NCI-H1092 treated with DMSO at 0.1 percent for 48 hours (cell line): Measurements from ENCODE around the gene APAF1.
"Not testable (repeated sequence)": the region's sequence is repeated elsewhere in the genome, so short reads cannot be mapped to it uniquely, and the experiment has no call there.

ENCODE experiments used
- DNase-seq: peaks from one replicate; lab custom pipeline; 2025; lab: John Stamatoyannopoulos, UW

Gene APAF1

DNA sequence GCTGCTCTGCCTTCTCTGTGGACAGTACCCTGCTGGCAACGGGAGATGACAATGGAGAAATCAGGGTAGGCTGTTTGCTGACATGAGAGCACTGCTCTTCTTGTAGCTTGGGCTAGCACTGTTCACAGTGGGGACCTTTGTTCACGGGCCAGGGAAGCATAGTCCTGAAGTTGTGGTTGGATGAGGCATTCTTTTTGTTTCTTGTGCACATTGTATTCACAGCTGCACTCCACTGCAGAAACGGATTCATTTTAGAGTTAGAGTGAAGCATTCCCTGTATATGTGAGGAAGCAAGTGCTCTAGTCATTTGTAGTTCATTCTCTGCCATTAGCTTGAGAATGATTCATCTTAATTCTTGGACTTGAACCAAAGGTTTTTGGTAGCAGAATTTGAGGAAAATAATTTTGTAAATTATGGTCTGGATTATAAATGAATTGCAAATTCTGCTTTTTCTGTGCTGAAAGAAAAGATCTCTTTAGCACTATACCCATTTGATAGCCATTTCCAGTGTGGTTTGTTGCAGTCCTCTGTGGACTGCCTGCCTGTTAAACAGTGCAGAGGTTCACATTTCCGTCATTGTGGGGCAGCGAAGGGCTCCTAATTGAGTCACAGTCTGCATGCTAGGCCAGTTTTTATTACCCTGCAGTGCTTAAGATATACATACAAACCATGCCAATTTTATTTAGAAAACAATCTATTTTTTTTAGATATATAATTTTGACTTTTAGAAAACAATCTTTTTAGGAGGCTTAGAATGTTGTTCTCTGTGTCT, 80.6 kb downstream of the APAF1 start:
- DNase-seq, result peak; percentile 28

DNA sequence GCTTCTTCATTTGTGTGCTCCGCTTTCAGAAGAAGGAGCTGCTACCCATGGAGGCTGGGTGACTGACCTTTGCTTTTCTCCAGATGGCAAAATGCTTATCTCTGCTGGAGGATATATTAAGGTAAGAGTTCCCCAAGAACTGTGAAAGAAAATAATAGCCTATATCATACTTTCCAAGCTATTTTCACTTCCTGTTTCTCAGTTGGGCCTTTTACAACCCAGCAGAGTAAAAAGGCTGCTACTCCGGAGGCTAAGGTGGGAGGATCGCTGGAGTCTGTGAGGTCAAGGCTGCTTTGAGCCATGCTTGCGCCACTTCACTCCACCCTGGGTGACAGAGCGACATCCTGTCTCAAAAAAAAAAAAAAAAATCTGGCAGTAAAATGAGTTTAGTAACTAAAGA, 82.1 kb downstream of the APAF1 start:
- no peak for DNase-seq

DNA sequence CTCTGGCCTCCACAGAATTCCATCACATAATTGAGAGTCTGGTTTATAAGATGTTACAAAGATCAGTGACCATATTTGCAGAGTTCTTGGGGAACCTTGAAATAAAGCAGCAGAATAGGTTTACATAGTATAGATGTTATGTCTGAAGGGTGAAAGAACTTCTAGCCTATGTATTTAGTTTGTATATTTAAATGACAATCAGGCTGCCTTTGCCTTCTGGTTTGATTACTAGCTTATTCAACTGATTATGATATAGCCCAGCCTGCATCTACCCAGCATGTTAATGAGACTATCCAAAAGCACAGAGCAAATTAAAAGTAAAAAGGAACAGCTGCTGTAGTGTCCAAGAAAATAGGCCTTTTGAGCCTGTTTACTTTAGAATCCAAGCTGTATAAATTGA, 85.3 kb downstream of the APAF1 start:
- DNase-seq, result no peak

DNA sequence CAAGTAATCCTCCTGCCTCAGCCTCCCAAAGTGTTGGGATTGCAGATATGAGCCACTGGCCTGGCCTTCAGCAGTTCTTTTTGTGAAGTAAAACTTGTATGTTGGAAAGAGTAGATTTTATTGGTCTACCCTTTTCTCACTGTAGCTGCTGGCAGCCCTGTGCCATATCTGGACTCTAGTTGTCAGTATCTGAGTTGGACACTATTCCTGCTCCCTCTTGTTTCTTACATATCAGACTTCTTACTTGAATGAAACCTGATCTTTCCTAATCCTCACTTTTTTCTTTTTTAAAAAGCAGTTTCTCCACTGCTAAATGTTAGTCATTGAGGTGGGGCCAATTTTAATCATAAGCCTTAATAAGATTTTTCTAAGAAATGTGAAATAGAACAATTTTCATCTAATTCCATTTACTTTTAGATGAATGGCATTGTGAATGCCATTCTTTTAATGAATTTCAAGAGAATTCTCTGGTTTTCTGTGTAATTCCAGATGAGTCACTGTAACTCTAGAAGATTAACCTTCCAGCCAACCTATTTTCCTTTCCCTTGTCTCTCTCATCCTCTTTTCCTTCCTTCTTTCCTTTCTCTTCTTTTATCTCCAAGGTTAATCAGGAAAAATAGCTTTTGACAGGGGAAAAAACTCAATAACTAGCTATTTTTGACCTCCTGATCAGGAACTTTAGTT, 88.7 kb downstream of the APAF1 start:
- no peak for DNase-seq

DNA sequence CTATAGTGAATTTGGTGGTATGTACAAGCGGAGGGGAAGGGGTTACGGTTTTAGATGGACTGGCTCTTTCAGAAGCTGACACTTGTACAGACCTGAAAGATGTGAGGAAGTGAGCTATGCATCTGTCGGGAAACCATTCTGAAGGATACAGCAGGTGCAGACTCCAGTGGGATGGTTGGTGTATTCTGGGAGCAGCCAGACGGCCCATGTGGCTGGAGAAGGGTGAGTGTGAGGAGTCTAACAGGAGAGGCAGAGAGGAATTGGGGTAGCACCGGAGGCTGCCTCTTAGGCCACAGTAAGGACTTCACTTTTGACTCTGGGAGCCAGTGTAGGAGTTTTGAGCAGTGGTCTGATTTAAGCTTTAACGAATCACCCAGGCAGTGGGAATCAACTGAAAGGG, 90.7 kb downstream of the APAF1 start:
- no peak for DNase-seq

DNA sequence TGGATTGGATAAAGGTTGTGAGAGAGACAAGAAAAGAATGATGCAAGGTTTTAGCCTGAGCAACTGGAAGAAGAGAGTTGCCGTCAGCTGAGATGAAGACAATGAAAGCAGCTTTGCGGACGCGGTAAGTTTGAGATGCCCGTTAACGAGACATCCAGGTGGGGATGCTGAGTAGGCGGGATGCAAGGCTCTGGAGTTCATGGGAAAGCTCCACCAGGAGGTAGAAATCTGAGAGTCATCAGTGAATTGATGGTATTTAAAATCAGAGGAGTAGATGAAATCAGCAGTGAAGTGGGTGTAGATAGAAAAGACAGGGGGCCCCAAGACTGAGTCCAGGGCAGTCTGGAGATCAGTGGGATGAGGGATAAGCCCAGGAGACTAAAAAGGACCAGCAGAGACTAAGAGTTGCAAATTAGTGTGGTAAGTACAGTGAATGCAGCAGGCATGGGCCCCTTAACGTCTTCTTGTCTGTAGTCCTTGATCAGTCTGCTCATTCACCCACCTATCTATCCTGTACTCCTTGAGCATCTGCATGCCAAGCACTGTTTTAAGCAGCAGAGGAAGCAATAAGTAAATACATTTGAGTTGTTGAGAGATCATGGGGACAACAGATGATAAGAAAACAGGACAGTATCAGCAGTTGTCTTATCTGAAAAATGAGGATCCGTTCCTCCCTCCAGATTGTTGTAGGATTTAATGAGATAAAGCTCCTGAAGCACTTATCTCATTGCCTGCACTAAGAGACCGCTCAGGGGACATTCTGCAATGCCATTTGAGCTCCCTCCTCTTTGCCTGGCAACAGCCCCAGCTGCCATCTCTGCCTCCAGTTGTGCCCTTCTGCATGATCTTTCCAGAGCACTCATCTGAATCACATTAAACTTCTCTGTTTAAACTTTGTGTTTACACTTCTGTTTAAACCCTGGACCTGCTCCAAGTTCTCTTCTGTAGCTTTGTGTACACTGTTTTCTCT, 91.5 kb downstream of the APAF1 start:
- DNase-seq, result peak; percentile 74

DNA sequence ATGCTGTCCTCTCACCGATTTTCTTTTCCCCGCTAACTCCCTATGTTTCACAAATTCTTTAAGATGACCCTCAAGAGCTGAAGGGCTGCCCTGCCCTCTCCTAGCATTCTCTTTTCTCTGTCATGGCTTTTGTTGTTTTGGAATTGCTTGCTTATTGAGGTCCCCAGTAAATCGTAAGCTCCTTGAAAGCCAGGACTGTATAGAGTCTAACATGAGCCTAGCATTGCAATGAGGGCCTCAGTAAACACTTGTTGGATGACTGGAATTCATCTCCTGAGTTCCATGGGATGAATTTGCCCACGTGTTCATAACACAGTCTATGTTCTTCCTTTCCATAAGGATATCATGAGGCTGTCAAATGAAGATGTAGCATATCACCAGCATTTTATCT, 92.2 kb downstream of the APAF1 start:
- DNase-seq, result peak; percentile 39

DNA sequence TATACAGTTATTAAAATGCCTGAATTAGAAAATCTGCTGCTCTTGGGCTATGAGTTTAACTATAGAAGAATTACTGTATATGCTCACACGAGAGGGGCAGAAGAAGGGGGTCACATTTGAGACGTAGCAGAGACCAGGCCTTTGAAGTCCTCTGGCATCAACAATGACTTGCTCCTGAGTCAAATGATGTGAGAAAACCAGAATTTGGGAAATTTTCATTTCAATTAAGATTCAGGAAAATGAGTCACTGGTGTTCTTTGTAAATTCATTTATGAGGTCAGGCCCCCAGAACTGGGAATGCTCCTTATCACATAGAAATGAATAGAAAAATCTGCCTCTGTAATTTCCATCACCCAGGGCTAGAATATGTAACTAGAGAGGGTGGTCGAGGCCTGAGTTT, 92.9 kb downstream of the APAF1 start:
- DNase-seq, result no peak

DNA sequence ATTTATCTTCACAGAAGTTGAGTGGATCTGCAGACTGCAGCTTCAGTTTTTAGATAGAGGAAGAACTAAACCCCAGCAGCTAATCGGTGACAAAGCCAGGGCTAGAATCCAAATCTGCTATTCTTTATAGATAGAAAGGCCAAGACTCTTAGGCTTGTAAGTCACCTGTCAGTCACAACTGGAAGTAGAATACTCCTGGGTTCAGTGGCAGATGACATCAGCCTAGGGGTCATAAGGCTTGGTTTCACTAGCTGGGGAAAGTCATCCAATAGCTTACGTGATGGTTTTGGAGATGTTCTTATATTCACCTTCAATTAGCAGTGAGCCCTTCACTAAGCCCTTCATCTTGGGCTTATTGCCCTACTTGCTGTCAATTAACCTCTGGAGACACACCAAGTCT, 93.4 kb downstream of the APAF1 start:
- no peak for DNase-seq

DNA sequence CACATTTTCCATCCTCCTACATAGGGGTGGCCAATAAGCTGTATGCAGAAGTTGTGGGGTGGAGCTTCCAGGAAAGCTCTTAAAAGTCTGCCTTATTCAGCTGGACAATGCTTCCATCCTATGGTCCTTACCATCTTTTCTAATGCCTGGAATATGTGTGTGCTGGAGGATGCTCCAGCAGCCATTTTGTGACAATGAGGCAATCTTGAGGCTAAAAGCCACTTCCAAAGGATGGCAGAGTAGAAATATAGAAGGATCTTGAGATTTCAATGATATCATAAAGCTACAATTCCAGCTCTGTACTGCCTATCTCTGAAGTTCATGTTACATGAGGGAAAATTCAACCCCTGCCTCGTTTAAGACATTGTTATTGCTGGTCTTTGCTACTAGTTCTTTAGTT, 95.7 kb downstream of the APAF1 start:
- DNase-seq, result no peak

DNA sequence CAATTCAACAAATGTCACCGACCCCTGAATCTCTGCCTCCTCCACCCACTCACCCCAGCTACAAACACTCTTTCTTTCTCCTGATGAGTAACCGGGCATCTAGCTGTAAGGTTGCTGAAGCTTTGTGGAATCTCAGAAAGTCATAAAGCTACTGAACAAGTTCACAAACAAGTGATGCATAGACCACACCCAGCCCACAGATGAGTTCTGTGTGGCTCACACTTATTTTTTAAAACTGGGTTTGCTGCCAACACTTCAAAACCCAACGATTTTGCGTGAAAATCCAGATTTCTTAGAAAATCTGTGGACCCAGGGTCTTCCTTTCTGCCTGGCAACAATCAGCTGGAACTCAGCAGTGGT, 96.1 kb downstream of the APAF1 start:
- DNase-seq, result no peak

DNA sequence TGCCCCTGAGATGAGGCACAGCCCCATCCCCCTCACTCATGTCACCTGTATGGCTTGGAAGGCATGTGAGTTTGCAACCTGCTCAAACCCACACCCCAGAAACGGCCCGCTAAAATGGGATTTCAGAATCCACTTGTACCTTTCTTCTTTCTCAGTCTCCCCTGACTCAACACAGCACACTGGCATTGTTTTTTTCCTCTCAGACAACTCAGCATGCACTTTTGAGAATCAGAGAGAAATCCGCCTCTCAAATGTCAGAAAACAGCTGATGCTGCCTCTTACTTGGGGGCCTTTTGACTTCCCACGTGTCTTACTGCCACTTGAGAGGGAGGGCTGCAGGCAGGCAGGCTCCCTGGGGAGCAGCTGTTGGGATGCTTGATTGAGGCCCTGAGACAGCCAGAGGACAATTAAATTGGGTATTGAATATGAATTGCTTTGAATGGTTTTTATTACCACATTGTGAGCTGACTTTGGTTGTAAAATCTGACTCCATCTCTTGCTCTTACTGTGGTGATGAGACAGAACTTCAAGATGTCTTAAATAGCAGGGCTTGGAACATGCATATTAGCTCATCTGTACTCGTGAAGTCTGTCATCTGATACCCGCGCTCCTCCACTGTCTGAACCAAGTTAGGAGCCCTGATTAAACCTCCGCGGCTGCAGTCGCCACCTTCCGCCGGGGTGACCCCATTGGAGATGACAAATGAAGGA, 96.6 kb downstream of the APAF1 start:
- DNase-seq, result peak; percentile 7

DNA sequence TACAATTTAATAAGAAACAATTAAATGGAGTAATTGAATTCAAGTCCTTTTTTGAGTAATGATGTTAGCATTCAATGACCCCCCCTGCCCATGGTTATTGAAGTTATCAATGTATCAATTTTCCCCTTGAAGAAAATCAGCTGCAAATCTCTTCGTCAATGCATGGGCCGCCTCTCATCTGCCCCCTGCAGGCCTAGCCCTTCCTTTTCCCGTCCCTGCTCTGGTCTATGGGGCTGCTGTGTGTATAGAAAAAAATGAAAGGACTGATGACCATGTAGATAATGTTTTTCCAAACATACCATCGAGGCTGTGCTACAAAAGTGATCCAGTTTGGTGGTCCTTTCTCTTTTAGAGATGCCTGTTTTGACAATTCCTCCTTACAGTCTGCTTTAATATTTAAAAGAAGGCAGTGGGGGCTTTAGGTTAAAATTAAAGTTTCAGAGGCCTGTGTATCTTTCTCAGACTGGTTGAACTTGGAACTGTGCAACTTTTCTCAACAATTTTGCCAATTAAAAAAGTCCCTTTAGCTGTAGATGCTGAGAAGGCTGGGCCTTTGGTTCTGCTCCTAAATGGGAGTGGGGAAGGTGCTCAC, 98.4 kb downstream of the APAF1 start:
- DNase-seq, result no peak

DNA sequence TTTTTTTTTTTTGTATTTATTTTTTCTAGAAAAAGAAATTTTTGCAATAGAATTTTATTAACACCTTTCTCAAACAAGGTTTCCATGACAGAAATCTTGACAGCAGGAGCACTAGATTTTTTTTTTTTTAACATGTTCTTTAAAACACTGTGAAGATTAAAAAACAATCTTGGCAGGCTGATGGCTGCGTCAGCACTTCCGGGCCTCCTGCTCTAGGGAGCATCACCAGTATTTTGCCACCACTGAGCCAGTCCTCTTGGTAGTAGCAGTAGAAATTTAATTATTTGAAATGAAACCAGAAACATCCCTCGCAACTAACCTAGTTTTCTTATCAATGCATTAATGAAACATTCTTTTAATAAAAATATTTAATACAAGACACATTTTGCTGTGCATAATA, 99.6 kb downstream of the APAF1 start:
- DNase-seq, result no peak

DNA sequence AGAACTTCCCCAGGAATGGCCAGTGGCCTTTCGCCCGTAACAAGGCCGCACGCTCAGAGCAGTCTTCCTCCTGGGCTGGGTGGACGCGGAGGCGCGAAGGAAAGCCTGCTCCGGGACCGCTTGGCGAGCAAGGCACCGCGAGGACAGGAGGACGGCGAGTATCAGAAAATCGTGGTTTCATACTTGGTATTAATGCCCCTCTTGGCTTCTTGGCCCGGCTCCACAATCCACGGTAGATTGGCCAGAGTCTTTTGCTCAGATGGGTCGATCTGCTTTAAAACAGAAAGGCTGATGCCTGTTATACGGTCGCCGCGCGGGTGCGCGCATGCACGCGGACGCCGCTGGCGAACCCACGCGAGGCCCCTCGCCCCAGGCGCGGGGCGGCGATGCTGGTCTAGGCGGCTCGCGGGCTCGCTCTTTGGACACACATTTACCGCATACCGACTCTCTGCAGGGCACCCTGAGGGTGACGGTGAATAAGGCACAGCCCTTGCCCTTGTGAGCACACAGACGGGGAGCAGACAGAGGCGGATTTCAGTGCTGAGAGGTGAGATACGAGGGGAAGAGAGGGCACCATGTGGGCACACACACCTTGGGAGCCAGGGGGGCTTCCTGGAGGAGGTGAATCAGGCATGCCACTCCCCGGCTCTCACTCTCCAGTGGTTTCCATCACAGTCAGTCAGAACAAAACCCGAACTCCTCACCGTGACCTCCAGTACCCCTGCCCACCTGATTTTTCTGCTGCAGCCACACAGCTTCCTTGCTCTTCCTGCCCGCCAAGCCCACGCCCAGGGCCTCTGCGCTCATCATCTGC, 100.7 kb downstream of the APAF1 start:
- no peak for DNase-seq

DNA sequence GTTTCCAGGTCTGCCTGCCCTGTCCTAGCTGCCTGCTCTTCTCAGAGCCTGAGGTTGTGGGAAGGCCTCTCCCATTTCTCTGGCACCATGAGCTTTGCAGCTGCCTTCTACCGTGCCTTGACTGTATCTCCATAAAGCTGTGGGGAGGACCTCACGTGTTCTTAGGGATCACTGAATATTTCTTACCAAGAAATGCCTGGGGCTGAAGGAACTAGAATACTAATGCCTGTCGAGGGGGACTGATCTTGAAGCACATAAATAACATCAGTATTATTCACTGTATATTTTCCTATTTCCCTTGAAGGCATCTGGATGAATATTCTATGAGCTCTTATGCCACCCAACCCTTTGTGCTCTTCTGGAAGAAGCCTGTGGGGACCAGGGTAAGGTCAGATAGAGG, 103.4 kb downstream of the APAF1 start:
- DNase-seq, result no peak

DNA sequence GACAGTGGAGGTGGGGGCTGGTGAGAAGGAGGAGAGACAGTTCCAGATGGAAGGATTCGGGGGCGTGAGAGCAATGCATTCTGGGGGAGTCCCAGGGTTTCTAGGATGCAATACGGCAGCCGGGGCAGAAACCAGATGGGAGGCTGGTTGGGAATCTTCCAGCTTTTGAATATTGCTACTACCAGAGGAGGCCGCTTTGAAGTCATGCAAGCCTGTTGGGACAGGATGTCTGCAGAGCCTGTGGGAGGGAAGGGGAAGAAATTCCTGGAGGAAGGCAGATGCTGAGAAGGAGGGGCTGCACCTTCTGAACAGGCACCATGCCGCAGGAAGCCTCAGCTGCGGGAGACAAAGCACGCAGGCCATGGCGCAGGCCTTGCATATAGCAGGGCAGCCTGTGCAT, 105.4 kb downstream of the APAF1 start:
- no peak for DNase-seq

DNA sequence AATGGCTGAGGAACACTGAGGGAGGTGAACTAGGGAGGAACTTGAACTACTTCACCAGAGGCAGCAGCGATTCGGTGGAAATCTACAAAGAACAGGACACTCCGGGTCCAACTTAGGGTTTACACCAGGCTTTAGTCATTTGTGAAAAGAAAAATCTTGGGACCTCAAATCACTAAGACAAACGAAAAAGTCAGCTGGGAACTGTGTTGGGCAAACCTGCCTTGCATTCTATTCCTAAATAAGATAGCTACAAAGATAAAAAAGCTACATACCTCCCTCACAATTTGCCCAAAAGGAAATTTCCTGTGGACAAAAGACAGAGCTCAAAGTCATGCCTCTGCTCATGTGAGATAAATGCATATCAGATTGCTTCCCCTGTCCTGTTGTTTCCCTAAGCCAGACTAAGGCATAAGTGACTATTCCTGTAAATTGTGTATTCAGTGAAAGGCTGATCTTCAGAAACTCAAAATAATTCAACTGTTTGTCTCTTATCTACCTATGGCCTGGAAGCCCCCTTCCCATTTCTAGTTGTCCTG, 106.6 kb downstream of the APAF1 start:
- DNase-seq, result no peak

DNA sequence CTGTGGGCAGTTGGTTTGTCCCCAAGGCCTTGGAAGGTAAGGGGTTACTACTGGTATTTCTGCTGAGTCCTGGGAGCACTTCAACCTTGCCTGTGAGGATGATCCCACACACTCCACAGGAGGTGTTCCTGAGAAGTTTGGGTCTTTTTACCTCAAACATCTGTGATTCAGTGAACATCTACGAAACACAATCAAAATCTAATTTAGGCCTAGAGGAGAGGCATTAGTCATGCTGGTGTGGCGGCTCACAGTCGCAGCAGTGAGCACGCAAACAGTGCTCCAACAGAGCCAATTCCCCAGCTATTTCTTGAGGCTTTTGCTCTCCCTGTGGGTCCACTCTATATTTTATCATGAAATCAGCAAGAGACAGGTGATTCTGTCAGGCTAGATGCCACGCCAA, 107.6 kb downstream of the APAF1 start:
- no peak for DNase-seq

DNA sequence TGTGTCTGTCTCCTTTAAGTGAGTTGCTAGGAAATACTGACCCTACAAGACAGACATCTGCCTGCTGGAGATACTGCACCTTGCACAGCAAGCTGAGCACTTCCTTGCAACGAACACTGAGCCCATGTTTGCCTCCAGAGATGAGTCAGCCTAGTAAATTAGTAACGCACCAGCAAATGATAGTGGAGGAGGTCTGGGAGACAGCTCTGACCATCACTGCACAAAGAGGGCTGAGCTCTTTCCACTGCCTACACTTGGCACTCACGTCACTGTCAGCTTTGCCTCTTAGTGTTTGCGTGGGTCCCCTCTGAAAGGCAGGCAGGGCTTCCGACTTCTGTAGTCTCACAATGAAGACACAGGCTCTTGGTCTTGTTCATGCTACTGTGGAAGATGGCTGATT, 109.0 kb downstream of the APAF1 start:
- no peak for DNase-seq

DNA sequence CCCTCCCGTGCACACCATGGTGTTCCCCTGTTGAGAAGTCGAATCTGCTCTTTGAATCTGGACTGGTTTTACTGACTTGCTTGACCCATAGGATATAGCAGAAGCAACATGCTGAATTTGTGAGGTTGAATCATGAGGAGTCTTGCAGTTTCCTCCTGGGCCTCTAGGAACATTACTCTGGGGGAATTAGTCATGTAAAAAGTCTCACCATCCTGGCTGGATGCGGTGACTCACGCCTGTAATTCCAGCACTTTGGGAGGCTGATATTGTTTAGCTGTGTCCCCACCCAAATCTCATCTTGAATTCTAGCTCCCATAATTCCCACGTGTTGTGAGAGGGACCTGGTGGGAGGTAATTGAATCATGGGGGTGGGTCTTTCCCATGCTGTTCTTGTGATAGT, 110.8 kb downstream of the APAF1 start:
- DNase-seq, result not testable (repeated sequence)
